Keratinocyte (primary cell): Measurements from ENCODE around the gene SMG6. TPM values are rescaled to one million over a fixed set of nuclear protein-coding genes. Genes with fewer than 3 reads are reported as not detected.

Experiments
- DNase-seq: peaks from one replicate; pipeline ENCODE4 v3.0.0-alpha.2; 2011; ENCODE audit warnings: low read depth, missing footprints, low spot score
- FAIRE-seq: peaks from 2 replicates; lab custom pipeline; 2011; peaks lifted over from hg19 to GRCh38; lab: Jason Lieb, UNC
- H2AFZ ChIP-seq: 2 replicates; pipeline ENCODE4 v1.6.0; 2012; ENCODE audit warnings: low read length, control low read depth, inconsistent platforms; ENCODE audit not compliant: control insufficient read depth
- H3K27ac ChIP-seq: 2 replicates; pipeline ENCODE4 v1.5.1; 2011; ENCODE audit warnings: low read length; ENCODE audit not compliant: control insufficient read depth, insufficient read depth
- H3K27me3 ChIP-seq: 3 replicates; pipeline ENCODE4 v1.6.0; 2011; ENCODE audit warnings: low read length; ENCODE audit not compliant: control insufficient read depth, insufficient read depth; ENCODE audit errors: extremely low read depth
- H3K36me3 ChIP-seq, 2 experiments: 2 replicates in 1 of 2; 3 replicates in 1 of 2; pipeline ENCODE4 v1.5.1; 2011; ENCODE audit warnings: low read length in 2 of 2, mild to moderate bottlenecking in 1 of 2; ENCODE audit not compliant: control insufficient read depth in 2 of 2, insufficient read depth in 2 of 2; ENCODE audit errors: extremely low read depth in 1 of 2
- H3K4me1 ChIP-seq: 3 replicates; pipeline ENCODE4 v1.5.1; 2011; ENCODE audit warnings: low read length; ENCODE audit not compliant: control insufficient read depth, insufficient read depth; ENCODE audit errors: extremely low read depth
- H3K4me2 ChIP-seq: 3 replicates; pipeline ENCODE4 v1.6.0; 2011; ENCODE audit warnings: low read depth, low read length; ENCODE audit not compliant: control insufficient read depth, insufficient read depth; ENCODE audit errors: extremely low read depth
- H3K4me3 ChIP-seq, 3 experiments: fragments of 200-600 bp in 1 of 3; sonication (generic) in 1 of 3; 2 replicates in 2 of 3; 3 replicates in 1 of 3; pipeline ENCODE4 v1.5.1; 2011 to 2016; ENCODE audit warnings: low read length in 3 of 3, mild to moderate bottlenecking in 3 of 3, control low read depth in 2 of 3, inconsistent platforms in 1 of 3, low read depth in 1 of 3, mixed read lengths in 1 of 3, mixed run types in 1 of 3, moderate library complexity in 1 of 3; ENCODE audit not compliant: control insufficient read depth in 2 of 3, insufficient read depth in 2 of 3; ENCODE audit errors: extremely low read depth in 1 of 3
- H3K79me2 ChIP-seq: 2 replicates; pipeline ENCODE4 v1.6.0; 2012; ENCODE audit warnings: low read length; ENCODE audit not compliant: control insufficient read depth, insufficient read depth
- H3K9ac ChIP-seq: 3 replicates; pipeline ENCODE4 v1.6.0; 2011; ENCODE audit warnings: low read length; ENCODE audit not compliant: control insufficient read depth, insufficient read depth; ENCODE audit errors: extremely low read depth
- H3K9me1 ChIP-seq: 3 replicates; pipeline ENCODE4 v1.6.0; 2011; ENCODE audit warnings: low read length; ENCODE audit not compliant: control insufficient read depth, insufficient read depth; ENCODE audit errors: extremely low read depth
- H3K9me3 ChIP-seq: 2 replicates; pipeline ENCODE4 v1.5.1; 2012; ENCODE audit warnings: low read depth, low read length; ENCODE audit not compliant: control insufficient read depth
- H4K20me1 ChIP-seq: 3 replicates; pipeline ENCODE4 v1.6.0; 2011; ENCODE audit warnings: low read length; ENCODE audit not compliant: control insufficient read depth, insufficient read depth; ENCODE audit errors: extremely low read depth
- CTCF ChIP-seq, 3 experiments: IDR thresholded peaks in 1 of 3; conservative IDR thresholded peaks in 1 of 3; optimal IDR thresholded peaks in 1 of 3; 2 replicates in 2 of 3; 3 replicates in 1 of 3; pipeline versions ENCODE3 to v1.5.1; 2011; ENCODE audit warnings: low read length in 3 of 3, mild to moderate bottlenecking in 3 of 3, moderate library complexity in 2 of 3, control low read depth in 1 of 3, inconsistent platforms in 1 of 3; ENCODE audit not compliant: insufficient read depth in 2 of 3; ENCODE audit errors: extremely low read depth in 1 of 3
- EZH2 ChIP-seq: IDR thresholded peaks from one replicate; pipeline ENCODE4 v1.6.1; 2012; ENCODE audit warnings: inconsistent platforms, mild to moderate bottlenecking, low read length, moderate library complexity
- dilution Hi-C: fragments of 300-500 bp; cut with MboI; formaldehyde crosslinking; loops from one replicate; pipeline ENCODE4 v1.7.0; 2020; ENCODE audit warnings: low sequenced_read_pairs; ENCODE audit not compliant: extremely low pct_ligation_motif_present
- polyA plus RNA-seq, 5 experiments: library from polyadenylated mRNA; depleted of rRNA in 3 of 5; stranded (reverse) in 3 of 5; stranded (forward) in 1 of 5; unstranded in 1 of 5; fragments of >200 nt; gene quantifications; 1 replicate in 1 of 5; 2 replicates in 3 of 5; 3 replicates in 1 of 5; pipeline versions ENCODE4 v1.2.1 to v1.2.3, GENCODE V29; 2011 to 2012; ENCODE audit warnings: missing spikeins in 2 of 5, low read depth in 1 of 5, low replicate concordance in 1 of 5

SMG6 gene
- polyA plus RNA-seq, 1 donor (not counting 4 experiments of a cell fraction or from before 2014, with no cell fraction given) = 3.6 TPM

GRCh38 chr17:2136241-2136640 is 167.3 kb downstream of the SMG6 start:
- no peaks in the 10 kb centered on the region for H4K20me1 ChIP-seq
- no peak for DNase-seq
- no peak overlapping the region for H3K27ac ChIP-seq
- no peak overlapping the region for H3K4me2 ChIP-seq
- no peaks in the 10 kb centered on the region for H3K79me2 ChIP-seq
- dilution Hi-C loops = no loop called here
- no peak overlapping the region for H2AFZ ChIP-seq
- H3K36me3 ChIP-seq = no peaks in the 10 kb centered on the region
- H3K4me1 ChIP-seq = peaks cover 33% of the 10 kb centered on the region
- peaks cover 2% of the 10 kb centered on the region for H3K9me1 ChIP-seq
- no peaks in the 10 kb centered on the region for H3K27me3 ChIP-seq
- H3K9ac ChIP-seq = no peak overlapping the region
- no peak overlapping the region for H3K4me3 ChIP-seq
- TF ChIP-seq CTCF (optimal IDR thresholded peaks at IDR 0.05 in 1 of 3, IDR thresholded peaks at IDR 0.05 in 1 of 3, conservative IDR thresholded peaks at IDR 0.05 in 1 of 3; ENCODE audit: extremely low read depth in 1 of 3, insufficient read depth in 2 of 3, low read length in 3 of 3) = no peak
- no peak for TF ChIP-seq EZH2
- no peaks in the 10 kb centered on the region for H3K9me3 ChIP-seq
- no peak for FAIRE-seq

DNA sequence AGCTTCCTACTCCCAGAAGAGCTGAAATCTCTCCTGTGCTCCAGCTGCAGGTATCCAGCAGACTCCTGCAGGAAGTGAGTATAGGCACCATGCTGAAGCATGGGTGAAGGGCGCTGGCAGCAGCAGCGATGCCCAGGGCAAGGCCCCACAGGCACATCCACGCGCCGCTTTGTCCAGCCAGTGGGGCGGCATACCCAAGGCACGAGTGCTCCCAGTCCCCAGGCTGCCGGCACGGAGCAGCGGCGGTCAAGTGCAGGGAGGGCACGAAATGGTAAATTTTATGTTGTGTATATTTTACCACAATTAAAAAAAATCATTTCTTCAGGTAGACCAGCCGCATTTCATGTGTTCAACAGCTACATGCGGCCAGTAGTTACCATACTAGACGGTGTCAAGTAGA is 175.6 kb downstream of the SMG6 start:
- no peak for FAIRE-seq
- dilution Hi-C loops = no loop called here
- Histone ChIP-seq H3K9me3 (no peaks in the 10 kb centered on the region), H3K4me3 (no peak overlapping the region), H3K27me3 (no peaks in the 10 kb centered on the region), H4K20me1 (no peaks in the 10 kb centered on the region), H3K9me1 (no peaks in the 10 kb centered on the region), H2AFZ (no peak overlapping the region), H3K9ac (no peak overlapping the region), H3K27ac (no peak overlapping the region), H3K79me2 (no peaks in the 10 kb centered on the region), H3K4me1 (peaks cover 15% of the 10 kb centered on the region), H3K36me3 (peaks cover 0 to 3% of the 10 kb centered on the region in 2 experiments), H3K4me2 (no peak overlapping the region)
- TF ChIP-seq EZH2 (no peak), CTCF (optimal IDR thresholded peaks at IDR 0.05 in 1 of 3, IDR thresholded peaks at IDR 0.05 in 1 of 3, conservative IDR thresholded peaks at IDR 0.05 in 1 of 3; ENCODE audit: extremely low read depth in 1 of 3, insufficient read depth in 2 of 3, low read length in 3 of 3) (no peak)
- DNase-seq = no peak
